HG02870 (cell line): ENCODE data around the gene SLC24A2.

Experiments used
- ATAC-seq: cut with Tn5 transposase; IDR thresholded peaks from one replicate; pipeline ENCODE4 v1.9.1; 2021; ENCODE audit warnings: mild to moderate bottlenecking, moderate library complexity; ENCODE audit not compliant: unreplicated experiment

SLC24A2 gene

GRCh38 chr9:19759066-19759465, 29.8 kb downstream of the SLC24A2 start:
- no peak for ATAC-seq

DNA sequence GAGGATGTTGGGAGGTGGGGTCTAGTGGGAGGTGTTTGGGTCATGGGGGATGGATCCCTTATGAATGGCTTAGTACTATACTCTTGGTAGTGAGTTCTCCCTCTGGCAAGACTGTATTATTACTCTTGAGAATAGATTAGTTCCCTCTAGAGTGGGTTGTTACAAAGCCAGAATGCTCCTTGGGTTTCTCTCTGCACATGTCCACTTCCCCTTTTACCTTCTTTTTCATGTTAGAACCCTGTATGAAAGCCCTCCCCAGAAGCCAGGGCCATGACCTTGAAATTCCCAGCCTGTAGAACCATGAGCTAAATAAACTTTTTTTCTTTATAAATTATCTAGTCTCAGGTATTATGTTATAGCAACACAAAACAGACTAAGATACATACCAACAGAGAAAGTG, 31.1 kb downstream of the SLC24A2 start:
- no peak for ATAC-seq

GRCh38 chr9:19754921-19755320, 33.9 kb downstream of the SLC24A2 start:
- ATAC-seq, result no peak

DNA sequence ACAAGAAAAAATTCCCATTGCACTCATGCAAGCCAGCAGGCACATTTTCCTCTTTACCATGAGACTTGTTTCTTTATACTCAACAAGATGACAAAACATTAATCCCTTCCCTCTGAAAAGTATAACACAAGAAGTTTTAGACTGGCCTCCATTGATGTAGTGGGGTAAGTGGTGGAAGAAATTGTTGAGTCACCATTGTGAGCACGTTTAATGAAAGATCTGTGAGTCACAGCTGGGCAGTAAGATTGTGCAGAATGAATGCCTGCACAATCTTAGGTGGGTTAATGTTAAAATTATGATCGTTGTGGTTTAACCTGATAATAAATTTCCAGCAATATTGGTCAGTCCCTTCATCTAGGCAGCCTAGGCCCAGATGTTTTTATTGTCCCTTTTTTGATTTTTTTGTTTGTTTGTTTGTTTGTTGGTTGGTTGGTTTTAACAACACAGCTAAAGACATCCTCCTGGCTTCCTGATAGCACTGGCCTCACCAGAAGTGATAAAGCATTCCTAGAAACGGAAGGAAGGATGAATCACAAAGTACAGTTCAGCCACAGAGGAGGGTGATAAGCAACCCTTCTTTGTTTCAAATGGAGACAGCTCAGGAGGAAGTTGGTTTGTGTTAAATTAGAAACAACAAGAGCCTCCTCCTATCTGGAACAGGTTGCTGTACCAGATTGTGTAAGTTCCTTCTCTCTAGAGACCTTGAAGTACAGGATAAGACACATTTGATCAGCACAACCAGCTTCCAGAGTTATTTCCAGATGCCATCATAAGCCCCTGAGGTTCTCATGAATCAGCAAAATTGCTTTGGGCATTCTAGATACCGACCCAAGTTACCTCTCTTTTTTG, 40.3 kb downstream of the SLC24A2 start:
- no peak for ATAC-seq

DNA sequence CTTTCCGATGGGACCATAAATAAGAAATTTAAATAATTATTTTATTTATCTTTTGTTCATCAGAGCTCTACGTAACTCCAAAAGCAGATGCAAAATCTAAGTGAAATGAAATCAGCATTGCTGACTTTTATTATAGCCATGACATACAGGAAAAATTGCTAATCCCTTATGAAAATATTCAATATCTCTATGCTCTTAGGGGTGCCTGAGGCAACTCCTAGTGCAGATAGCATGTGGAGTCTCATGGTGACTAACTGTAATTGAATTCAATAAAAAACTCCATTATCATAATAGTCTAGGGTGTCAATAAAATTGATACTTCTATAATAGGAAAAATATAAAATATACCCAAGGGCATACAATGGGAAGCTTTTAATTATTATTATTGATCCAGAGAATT, 42.6 kb downstream of the SLC24A2 start:
- ATAC-seq, result no peak

- no peak for ATAC-seq
Observed at GRCh38 chr9:19741178-19741577, 47.7 kb downstream of the SLC24A2 start.
